BJ (cell line): Measurements from ENCODE around the gene DYNC1LI2. TPM values are rescaled to one million over a fixed set of nuclear protein-coding genes. Genes with fewer than 3 reads are reported as not detected.

ENCODE experiments used
- CTCF ChIA-PET: fragments of 350-600 bp; formaldehyde crosslinking; extraction: SDS; loops from one replicate; lab custom pipeline; 2021; ENCODE audit warnings: antibody characterized with exemption, inconsistent platforms; lab: Yijun Ruan, JAX
- POLR2A ChIA-PET: fragments of 300-600 bp; sonication (Branson Sonifier 250); formaldehyde crosslinking; extraction: SDS; loops from one replicate; lab custom pipeline; 2021; ENCODE audit warnings: antibody characterized with exemption; lab: Charles Lee
- DNase-seq: peaks from one replicate; pipeline ENCODE4 v3.0.0-alpha.2; 2011; ENCODE audit warnings: low read depth
- H3K27me3 ChIP-seq: 2 replicates; pipeline ENCODE4 v1.6.0; 2011; ENCODE audit warnings: low read length; ENCODE audit not compliant: control insufficient read depth, insufficient read depth
- H3K36me3 ChIP-seq: 2 replicates; pipeline ENCODE4 v1.5.1; 2011; ENCODE audit warnings: low read length; ENCODE audit not compliant: control insufficient read depth, insufficient read depth
- H3K4me3 ChIP-seq: 2 replicates; pipeline ENCODE4 v1.5.1; 2011; ENCODE audit warnings: low read depth, mild to moderate bottlenecking, control low read depth, low read length
- CTCF ChIP-seq: IDR thresholded peaks from 2 replicates; pipeline ENCODE4 v1.5.1; 2011; ENCODE audit warnings: low read depth, mild to moderate bottlenecking, control low read depth, inconsistent platforms, low read length, moderate library complexity; ENCODE audit not compliant: insufficient read depth
- polyA plus RNA-seq: library from polyadenylated mRNA; depleted of rRNA; stranded (reverse); fragments of >200 nt; gene quantifications from 2 replicates; pipeline ENCODE4 v1.2.3, GENCODE V29; 2011

The DYNC1LI2 gene
- polyA plus RNA-seq, 1 experiment, result 82.0 TPM

- Histone ChIP-seq H3K4me3 (no peak overlapping the region), H3K27me3 (no peaks in the 10 kb centered on the region), H3K36me3 (no peaks in the 10 kb centered on the region)
- CTCF ChIA-PET, result interaction anchor here (0.9 to 2.7 kb wide), 5 partner anchors 10 to 105 kb away, joined by 3 to 16 read pairs (median 5); no protein-coding TSS in a partner anchor
- DNase-seq, result no peak
- POLR2A ChIA-PET, result interaction anchor here (0.7 kb wide), 1 partner anchor 95 kb away, joined by 3 read pairs; no protein-coding TSS in a partner anchor
- TF ChIP-seq CTCF, result no peak
Measured at GRCh38 chr16:66713076-66713475, 38.3 kb downstream of the DYNC1LI2 start.

- no peak overlapping the region for H3K4me3 ChIP-seq
- H3K27me3 ChIP-seq, result no peaks in the 10 kb centered on the region
- H3K36me3 ChIP-seq, result no peaks in the 10 kb centered on the region
- ChIA-PET CTCF (interaction anchor here (0.7 to 2.7 kb wide), 5 partner anchors 10 to 51 kb away, joined by 3 to 16 read pairs (median 5); no protein-coding TSS in a partner anchor), POLR2A (no interaction called here)
- no peak for DNase-seq
- TF ChIP-seq CTCF, result no peak
Measured at GRCh38 chr16:66712512-66712911, 38.9 kb downstream of the DYNC1LI2 start.

- CTCF ChIA-PET, result interaction anchor here (0.6 to 2.7 kb wide), 4 partner anchors 11 to 196 kb away, joined by 3 to 16 read pairs (median 4); no protein-coding TSS in a partner anchor
- Histone ChIP-seq H3K36me3 (no peaks in the 10 kb centered on the region), H3K4me3 (no peak overlapping the region), H3K27me3 (no peaks in the 10 kb centered on the region)
- POLR2A ChIA-PET, result no interaction called here
- TF ChIP-seq CTCF, result no peak
- DNase-seq, result no peak
Measured at GRCh38 chr16:66711581-66711980, 39.8 kb downstream of the DYNC1LI2 start.

GRCh38 chr16:66706506-66706880 is 44.9 kb downstream of the DYNC1LI2 start:
- ChIA-PET POLR2A (no interaction called here), CTCF (interaction anchor here (1.2 kb wide), 1 partner anchor 9 kb away, joined by 3 read pairs; no protein-coding TSS in a partner anchor)
- no peak for DNase-seq
- no peaks in the 10 kb centered on the region for H3K27me3 ChIP-seq
- no peaks in the 10 kb centered on the region for H3K36me3 ChIP-seq
- H3K4me3 ChIP-seq, result no peak overlapping the region
- TF ChIP-seq CTCF, result no peak

- DNase-seq, result no peak
- ChIA-PET CTCF (interaction anchor here (1.2 kb wide), 1 partner anchor 9 kb away, joined by 3 read pairs; no protein-coding TSS in a partner anchor), POLR2A (no interaction called here)
- Histone ChIP-seq H3K27me3 (no peaks in the 10 kb centered on the region), H3K4me3 (no peak overlapping the region), H3K36me3 (no peaks in the 10 kb centered on the region)
- TF ChIP-seq CTCF, result no peak
Measured at GRCh38 chr16:66705790-66706505, 45.5 kb downstream of the DYNC1LI2 start.
